RWPE1 (cell line): ENCODE data around the gene RUNDC3A.
A peak's percentile ranks its signal among the peaks of the same experiment; 100 is the strongest.

Experiments
- CTCF ChIA-PET: fragments of 350-600 bp; sonication (Branson Sonifier 250); formaldehyde crosslinking; extraction: SDS; loops from one replicate; lab custom pipeline; 2021; lab: Yijun Ruan, JAX
- POLR2A ChIA-PET: fragments of 400-600 bp; formaldehyde crosslinking; extraction: SDS; loops from one replicate; lab custom pipeline; 2020; ENCODE audit warnings: antibody characterized with exemption; ENCODE audit not compliant: low non-redundant PET; lab: Yijun Ruan, JAX
- DNase-seq: peaks from one replicate; pipeline ENCODE4 v3.0.0; 2012; ENCODE audit warnings: low spot score
- H3K27ac ChIP-seq: fragments of 450-650 bp; 2 replicates; pipeline ENCODE4 v1.5.1; 2017
- TF ChIP-seq, protein P1 (sequence below): fragments of 450-650 bp; conservative IDR thresholded peaks from 2 replicates; pipeline ENCODE4 v1.5.1; 2017; ENCODE audit warnings: low read depth, mild to moderate bottlenecking

Gene RUNDC3A

DNA sequence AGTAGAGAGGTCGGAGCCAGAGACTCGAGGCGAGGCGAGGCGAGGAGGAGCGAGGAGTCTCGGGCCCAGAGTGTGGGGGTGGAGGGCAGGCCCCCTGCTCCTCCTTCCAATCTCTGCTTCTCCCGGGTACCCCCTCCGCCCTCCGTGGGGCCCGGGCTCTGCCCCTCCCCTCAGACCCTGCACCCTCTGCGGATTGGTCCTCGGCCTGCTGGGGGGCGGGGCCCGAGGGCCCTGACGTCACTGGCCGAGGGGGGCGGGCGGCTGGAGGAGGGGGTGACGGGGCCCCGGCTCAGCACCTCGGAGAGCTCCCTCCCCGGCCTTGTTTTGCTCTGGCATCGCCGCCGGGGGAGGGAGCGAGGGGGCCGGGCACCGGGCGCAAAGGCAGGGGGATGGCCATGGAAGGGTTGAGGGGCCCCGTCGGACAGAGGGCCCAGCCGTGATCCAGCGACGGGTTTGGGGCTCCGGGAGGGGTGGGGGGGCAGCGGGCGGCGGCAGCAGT, at the start of gene RUNDC3A:
TSS of gene RUNDC3A (plus strand) at position 282 of the 499 bp plus-strand sequence. CDS start 232 bp downstream, outside the sequence.
- TF ChIP-seq, protein P1, sequence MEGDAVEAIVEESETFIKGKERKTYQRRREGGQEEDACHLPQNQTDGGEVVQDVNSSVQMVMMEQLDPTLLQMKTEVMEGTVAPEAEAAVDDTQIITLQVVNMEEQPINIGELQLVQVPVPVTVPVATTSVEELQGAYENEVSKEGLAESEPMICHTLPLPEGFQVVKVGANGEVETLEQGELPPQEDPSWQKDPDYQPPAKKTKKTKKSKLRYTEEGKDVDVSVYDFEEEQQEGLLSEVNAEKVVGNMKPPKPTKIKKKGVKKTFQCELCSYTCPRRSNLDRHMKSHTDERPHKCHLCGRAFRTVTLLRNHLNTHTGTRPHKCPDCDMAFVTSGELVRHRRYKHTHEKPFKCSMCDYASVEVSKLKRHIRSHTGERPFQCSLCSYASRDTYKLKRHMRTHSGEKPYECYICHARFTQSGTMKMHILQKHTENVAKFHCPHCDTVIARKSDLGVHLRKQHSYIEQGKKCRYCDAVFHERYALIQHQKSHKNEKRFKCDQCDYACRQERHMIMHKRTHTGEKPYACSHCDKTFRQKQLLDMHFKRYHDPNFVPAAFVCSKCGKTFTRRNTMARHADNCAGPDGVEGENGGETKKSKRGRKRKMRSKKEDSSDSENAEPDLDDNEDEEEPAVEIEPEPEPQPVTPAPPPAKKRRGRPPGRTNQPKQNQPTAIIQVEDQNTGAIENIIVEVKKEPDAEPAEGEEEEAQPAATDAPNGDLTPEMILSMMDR, result no peak
- ChIA-PET POLR2A (interaction anchor here (0.6 kb wide), 1 partner anchor 124 kb away, joined by 5 read pairs; no protein-coding TSS in a partner anchor), CTCF (interaction anchor here (0.6 kb wide), 1 partner anchor 79 kb away, joined by 3 read pairs; no protein-coding TSS in a partner anchor)
- H3K27ac ChIP-seq, result peak within 1 kb of the TSS; percentile 66
- peak; percentile 96 for DNase-seq

- POLR2A ChIA-PET, result no interaction called here
- H3K27ac ChIP-seq, result no peak overlapping the region
- no peak for DNase-seq
- TF ChIP-seq, protein P1, result no peak
- CTCF ChIA-PET, result interaction anchor here (0.6 kb wide), 1 partner anchor 66 kb away, joined by 3 read pairs; no protein-coding TSS in a partner anchor
Measured at GRCh38 chr17:44258811-44259351, 49.5 kb upstream of the RUNDC3A start.

DNA sequence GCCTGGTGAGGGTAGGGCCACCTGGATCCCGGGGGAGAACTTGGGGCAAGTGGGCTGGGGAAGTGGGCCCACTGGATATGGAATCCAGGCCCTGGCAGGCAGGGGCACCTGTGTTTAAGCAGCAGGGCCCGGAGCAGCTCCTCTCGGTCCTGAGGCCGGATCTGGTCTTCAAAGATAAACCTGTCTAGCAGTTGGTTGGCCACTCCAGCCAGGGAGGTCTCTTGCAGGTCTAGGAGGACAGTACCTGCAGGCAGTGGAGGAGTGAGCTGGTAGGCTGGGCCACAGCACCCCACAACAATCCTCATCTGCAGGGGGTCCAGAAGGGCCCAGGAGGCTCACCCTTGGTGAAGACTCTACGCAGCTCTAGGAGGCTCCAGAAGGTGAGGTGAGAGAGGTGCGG, 48.1 kb upstream of the RUNDC3A start:
- CTCF ChIA-PET, result interaction anchor here (0.7 kb wide), 1 partner anchor 33 kb away, joined by 4 read pairs; no protein-coding TSS in a partner anchor
- POLR2A ChIA-PET, result no interaction called here
- DNase-seq, result no peak
- H3K27ac ChIP-seq, result no peak overlapping the region
- TF ChIP-seq, protein P1, result no peak

- no peak overlapping the region for H3K27ac ChIP-seq
- DNase-seq, result no peak
- TF ChIP-seq, protein P1, result no peak
- ChIA-PET CTCF (interaction anchor here (0.6 kb wide), 1 partner anchor 385 kb away, joined by 3 read pairs; no protein-coding TSS in a partner anchor), POLR2A (no interaction called here)
Measured at GRCh38 chr17:44262654-44263225, 45.7 kb upstream of the RUNDC3A start.

DNA sequence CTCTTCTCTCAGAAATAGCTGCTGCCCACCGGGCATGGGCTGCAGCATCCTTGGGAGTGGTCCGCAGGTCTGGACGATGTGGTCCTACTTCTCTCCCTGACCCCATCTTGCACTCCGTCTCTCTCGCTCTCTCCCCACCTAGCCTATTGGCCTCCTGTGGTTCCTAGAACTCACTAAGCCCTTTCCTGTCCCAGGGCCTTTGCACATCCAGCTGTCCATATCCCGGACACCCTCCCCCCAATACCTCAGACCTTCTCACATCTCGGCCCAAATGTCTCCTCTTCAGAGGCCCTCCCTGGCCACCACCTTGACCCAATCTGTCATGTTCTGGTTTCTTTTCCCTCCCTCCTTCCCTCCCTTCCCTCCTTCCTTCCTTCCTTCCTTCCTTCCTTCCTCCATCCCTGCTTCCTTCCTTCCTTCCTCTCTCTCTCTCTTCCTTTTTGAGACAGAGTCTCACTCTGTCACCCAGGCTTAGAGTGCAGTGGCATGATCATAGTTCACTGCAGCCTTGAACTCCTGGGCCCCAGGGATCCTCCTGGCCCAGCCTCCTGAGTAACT, 45.0 kb upstream of the RUNDC3A start:
- ChIA-PET CTCF (no interaction called here), POLR2A (no interaction called here)
- TF ChIP-seq, protein P1, result no peak
- H3K27ac ChIP-seq, result no peak overlapping the region
- DNase-seq, result no peak

DNA sequence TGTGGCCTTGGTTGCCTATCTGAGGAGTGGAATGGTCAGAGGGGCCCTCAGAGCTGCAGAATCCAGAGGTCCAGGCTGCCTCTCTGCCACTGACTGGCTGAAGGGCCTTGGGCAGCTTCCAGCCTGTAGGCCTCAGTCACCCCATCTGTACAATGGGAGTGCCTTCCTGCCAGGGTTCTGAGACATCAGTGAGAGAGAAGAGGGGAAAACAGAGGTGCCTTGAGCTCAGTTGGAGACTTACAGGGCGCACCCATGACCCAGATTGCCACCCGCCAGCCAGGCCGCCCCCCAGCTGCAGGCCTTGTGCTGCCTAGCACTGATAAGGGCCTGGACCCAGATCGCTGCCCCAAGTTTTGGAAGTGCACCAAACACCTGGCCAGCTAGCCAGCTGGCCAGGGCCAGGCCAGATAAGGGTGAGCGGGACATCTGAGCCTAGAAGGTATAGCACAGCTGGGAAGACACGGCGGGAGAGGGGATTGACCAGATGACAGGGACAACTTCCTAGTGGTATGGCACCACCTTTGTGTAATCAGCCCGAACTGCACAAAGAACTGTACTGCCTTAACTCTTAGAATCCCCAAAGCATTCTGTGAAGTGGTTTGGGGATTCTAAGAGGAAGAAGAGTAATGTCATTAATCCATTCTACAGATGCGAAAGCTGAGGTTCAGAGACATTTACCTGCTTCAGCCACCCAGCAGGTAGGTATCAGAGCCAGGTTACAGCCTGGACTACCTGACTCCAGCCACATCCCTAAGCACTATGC, 41.8 kb upstream of the RUNDC3A start:
- ChIA-PET POLR2A (interaction anchor here (0.6 kb wide), 2 partner anchors 15 to 90 kb away, joined by 3 to 5 read pairs; no protein-coding TSS in a partner anchor), CTCF (interaction anchor here (1.1 kb wide), 1 partner anchor 57 kb away, joined by 3 read pairs; no protein-coding TSS in a partner anchor)
- TF ChIP-seq, protein P1, result no peak
- DNase-seq, result no peak
- H3K27ac ChIP-seq, result no peak overlapping the region
